ENCODE results near the gene JSRP1.

Gene JSRP1

GRCh38 chr19:2214251-2214650 lies 42.0 kb downstream of the JSRP1 start:
- no peak for FAIRE-seq

GRCh38 chr19:2213799-2214198 lies 42.4 kb downstream of the JSRP1 start:
- FAIRE-seq, result no peak

GRCh38 chr19:2212861-2213711 lies 43.1 kb downstream of the JSRP1 start:
- FAIRE-seq, result no peak

- no peak for FAIRE-seq
These were observed 45.1 kb downstream of the JSRP1 start for GRCh38 chr19:2210987-2211740.

- no peak for FAIRE-seq
These were observed 46.0 kb downstream of the JSRP1 start for GRCh38 chr19:2210206-2210605.

GRCh38 chr19:2209408-2209807 lies 46.8 kb downstream of the JSRP1 start:
- FAIRE-seq, result no peak

GRCh38 chr19:2208975-2209374 lies 47.2 kb downstream of the JSRP1 start:
- no peak for FAIRE-seq

- no peak for FAIRE-seq
These were observed 48.0 kb downstream of the JSRP1 start for GRCh38 chr19:2207991-2208860.

GRCh38 chr19:2207008-2207407 lies 49.2 kb downstream of the JSRP1 start:
- FAIRE-seq, result no peak

GRCh38 chr19:2202366-2202765 lies 53.9 kb downstream of the JSRP1 start:
- FAIRE-seq, result no peak

All from colon (tissue), 2 donors.